Endothelial cell of umbilical vein (primary cell): ENCODE results near the gene GTF2B.

Source experiments
- EZH2 ChIP-seq: IDR thresholded peaks from 2 replicates; pipeline ENCODE4 v1.6.1; 2012; ENCODE audit warnings: borderline replicate concordance, low read depth, mild to moderate bottlenecking, moderate library complexity, low read length, inconsistent platforms; ENCODE audit not compliant: severe bottlenecking
- GATA2 ChIP-seq: IDR thresholded peaks from 2 replicates; pipeline ENCODE4 v1.7.0; 2011; ENCODE audit warnings: low read depth, mild to moderate bottlenecking, moderate library complexity, mixed read lengths, low read length; ENCODE audit not compliant: insufficient read length, insufficient read depth
- JUN ChIP-seq: IDR thresholded peaks from 2 replicates; pipeline ENCODE4 v1.6.1; 2011; ENCODE audit warnings: borderline replicate concordance, low read depth; ENCODE audit not compliant: insufficient read length, insufficient read depth
- MYC ChIP-seq: IDR thresholded peaks from one replicate; pipeline ENCODE4 v1.6.1; 2011; ENCODE audit warnings: mild to moderate bottlenecking, low read depth, low read length
- POLR2A ChIP-seq: IDR thresholded peaks from 2 replicates; pipeline ENCODE4 v1.6.1; 2012; ENCODE audit warnings: low read depth, mild to moderate bottlenecking, control low read depth, low read length
- POLR2AphosphoS5 ChIP-seq: IDR thresholded peaks from 2 replicates; pipeline ENCODE4 v1.6.1; 2012; ENCODE audit warnings: low read depth, mild to moderate bottlenecking, control low read depth, low read length, moderate library complexity; ENCODE audit not compliant: insufficient read depth
- TF ChIP-seq, protein P1 (sequence below), 2 donors: IDR thresholded peaks; 1 replicate in 1 of 2; 2 replicates in 1 of 2; pipeline ENCODE4 v1.5.1; 2011; ENCODE audit warnings: low read length in 2 of 2, mild to moderate bottlenecking in 2 of 2, moderate library complexity in 2 of 2, control low read depth in 1 of 2, inconsistent platforms in 1 of 2, low read depth in 1 of 2; ENCODE audit not compliant: insufficient read depth in 1 of 2; ENCODE audit errors: extremely low read depth in 1 of 2

DNA sequence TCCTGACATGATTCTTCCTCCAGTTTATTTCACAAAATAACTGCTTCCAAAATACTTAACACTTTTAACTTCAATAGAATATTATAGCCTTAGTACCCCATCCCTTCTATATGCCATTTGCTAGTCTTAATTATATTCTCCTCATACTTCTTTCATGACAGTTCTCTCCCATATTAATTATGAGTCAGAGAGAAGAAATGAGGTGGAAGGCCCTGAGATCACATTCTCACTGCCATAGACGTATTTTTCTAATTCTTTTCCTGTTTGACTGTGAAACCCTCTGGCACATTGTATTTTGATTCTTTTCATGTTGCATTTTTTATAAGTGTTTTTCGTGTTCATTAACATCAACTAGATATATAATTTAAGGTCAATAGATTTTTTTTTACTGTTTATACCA lies 88.4 kb downstream of the GTF2B start:
- TF ChIP-seq, protein P1, sequence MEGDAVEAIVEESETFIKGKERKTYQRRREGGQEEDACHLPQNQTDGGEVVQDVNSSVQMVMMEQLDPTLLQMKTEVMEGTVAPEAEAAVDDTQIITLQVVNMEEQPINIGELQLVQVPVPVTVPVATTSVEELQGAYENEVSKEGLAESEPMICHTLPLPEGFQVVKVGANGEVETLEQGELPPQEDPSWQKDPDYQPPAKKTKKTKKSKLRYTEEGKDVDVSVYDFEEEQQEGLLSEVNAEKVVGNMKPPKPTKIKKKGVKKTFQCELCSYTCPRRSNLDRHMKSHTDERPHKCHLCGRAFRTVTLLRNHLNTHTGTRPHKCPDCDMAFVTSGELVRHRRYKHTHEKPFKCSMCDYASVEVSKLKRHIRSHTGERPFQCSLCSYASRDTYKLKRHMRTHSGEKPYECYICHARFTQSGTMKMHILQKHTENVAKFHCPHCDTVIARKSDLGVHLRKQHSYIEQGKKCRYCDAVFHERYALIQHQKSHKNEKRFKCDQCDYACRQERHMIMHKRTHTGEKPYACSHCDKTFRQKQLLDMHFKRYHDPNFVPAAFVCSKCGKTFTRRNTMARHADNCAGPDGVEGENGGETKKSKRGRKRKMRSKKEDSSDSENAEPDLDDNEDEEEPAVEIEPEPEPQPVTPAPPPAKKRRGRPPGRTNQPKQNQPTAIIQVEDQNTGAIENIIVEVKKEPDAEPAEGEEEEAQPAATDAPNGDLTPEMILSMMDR (IDR thresholded peaks at IDR 0.05; ENCODE audit: extremely low read depth in 1 of 2, insufficient read depth in 1 of 2, low read depth in 1 of 2, low read length in 2 of 2), result no peak
- TF ChIP-seq POLR2A (no peak), GATA2 (no peak), JUN (no peak), EZH2 (no peak), POLR2AphosphoS5 (no peak), MYC (no peak)
